Mesothelial cell of epicardium (in vitro differentiated cells): ENCODE results near the gene SLC2A1. TPM values are rescaled to one million over a fixed set of nuclear protein-coding genes. Genes with fewer than 3 reads are reported as not detected.
A peak's percentile ranks its signal among the peaks of the same experiment; 100 is the strongest.
"Not testable (repeated sequence)": the region's sequence is repeated elsewhere in the genome, so short reads cannot be mapped to it uniquely, and the experiment has no call there.

Source experiments
- DNase-seq, 2 experiments: peaks; one replicate each; pipeline ENCODE4 v3.0.0; 2021; ENCODE audit warnings: low spot score in 2 of 2; ENCODE audit not compliant: unreplicated experiment in 2 of 2
- H3K27ac Mint-ChIP-seq: 2 replicates; pipeline ENCODE4 v1.8.0; 2021; ENCODE audit warnings: mixed read lengths
- H3K27me3 Mint-ChIP-seq: 2 replicates; pipeline ENCODE4 v1.8.0; 2021; ENCODE audit warnings: low read depth, mixed read lengths
- H3K36me3 Mint-ChIP-seq: 2 replicates; pipeline ENCODE4 v1.8.0; 2021; ENCODE audit warnings: mixed read lengths
- H3K4me1 Mint-ChIP-seq: 2 replicates; pipeline ENCODE4 v1.8.0; 2021; ENCODE audit warnings: mixed read lengths
- H3K4me3 Mint-ChIP-seq: 2 replicates; pipeline ENCODE4 v1.8.0; 2021; ENCODE audit warnings: mild to moderate bottlenecking, moderate library complexity, mixed read lengths
- H3K9me3 Mint-ChIP-seq: 2 replicates; pipeline ENCODE4 v1.8.0; 2021; ENCODE audit warnings: mixed read lengths
- total RNA-seq: library from RNA; stranded (reverse); gene quantifications from 3 replicates; pipeline ENCODE4 v1.2.1, GENCODE V29; 2021
- TF ChIP-seq, protein P1 (sequence below): fragments of 200-600 bp; sonication (generic); IDR thresholded peaks from one replicate; pipeline ENCODE4 v1.5.0; 2021; ENCODE audit warnings: antibody characterized with exemption; ENCODE audit not compliant: unreplicated experiment

Gene SLC2A1
- total RNA-seq, 1 donor from 2014 or later, result 786 TPM

DNA sequence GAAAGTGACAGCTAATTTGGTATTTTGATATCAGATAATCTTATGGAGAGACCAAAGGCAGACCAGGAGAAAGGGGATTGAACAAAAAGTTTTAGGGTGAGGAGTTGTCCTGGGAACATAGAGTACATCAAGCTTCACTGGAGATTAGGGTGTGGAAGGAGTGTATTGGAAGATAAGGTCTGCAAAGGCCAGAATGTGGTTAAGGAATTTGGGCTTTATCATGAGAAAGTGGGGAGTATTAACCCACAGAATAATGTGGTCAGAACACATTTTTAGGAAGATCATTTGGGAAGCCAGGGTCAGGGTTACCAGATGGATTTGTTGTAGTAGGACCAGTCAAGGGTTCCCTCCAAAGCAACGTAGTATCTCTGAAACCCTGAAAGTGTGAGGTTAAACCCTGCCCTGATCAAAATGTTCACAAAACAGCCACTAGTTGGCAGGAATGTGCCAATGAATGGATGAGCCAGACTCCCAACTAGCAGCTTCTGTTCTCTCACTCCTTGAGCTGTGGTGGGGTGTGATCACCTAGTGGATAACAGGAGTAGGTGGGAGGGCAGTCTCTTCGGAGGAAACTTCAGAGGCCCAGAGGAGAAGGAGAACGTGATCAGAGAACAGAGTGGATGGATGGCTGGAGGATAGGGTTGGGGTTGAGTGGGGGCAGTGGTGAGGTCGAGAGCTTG, 35.8 kb downstream of the SLC2A1 start:
- Mint-ChIP-seq H3K9me3 (no peaks in the 10 kb centered on the region), H3K27me3 (no peaks in the 10 kb centered on the region), H3K27ac (peak overlapping the region; percentile 80), H3K4me1 (peaks cover 26% of the 10 kb centered on the region), H3K4me3 (peak overlapping the region; percentile 57), H3K36me3 (peaks cover 16% of the 10 kb centered on the region)
- DNase-seq, result no peak
- TF ChIP-seq, protein P1, sequence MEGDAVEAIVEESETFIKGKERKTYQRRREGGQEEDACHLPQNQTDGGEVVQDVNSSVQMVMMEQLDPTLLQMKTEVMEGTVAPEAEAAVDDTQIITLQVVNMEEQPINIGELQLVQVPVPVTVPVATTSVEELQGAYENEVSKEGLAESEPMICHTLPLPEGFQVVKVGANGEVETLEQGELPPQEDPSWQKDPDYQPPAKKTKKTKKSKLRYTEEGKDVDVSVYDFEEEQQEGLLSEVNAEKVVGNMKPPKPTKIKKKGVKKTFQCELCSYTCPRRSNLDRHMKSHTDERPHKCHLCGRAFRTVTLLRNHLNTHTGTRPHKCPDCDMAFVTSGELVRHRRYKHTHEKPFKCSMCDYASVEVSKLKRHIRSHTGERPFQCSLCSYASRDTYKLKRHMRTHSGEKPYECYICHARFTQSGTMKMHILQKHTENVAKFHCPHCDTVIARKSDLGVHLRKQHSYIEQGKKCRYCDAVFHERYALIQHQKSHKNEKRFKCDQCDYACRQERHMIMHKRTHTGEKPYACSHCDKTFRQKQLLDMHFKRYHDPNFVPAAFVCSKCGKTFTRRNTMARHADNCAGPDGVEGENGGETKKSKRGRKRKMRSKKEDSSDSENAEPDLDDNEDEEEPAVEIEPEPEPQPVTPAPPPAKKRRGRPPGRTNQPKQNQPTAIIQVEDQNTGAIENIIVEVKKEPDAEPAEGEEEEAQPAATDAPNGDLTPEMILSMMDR, result peak; percentile 46

DNA sequence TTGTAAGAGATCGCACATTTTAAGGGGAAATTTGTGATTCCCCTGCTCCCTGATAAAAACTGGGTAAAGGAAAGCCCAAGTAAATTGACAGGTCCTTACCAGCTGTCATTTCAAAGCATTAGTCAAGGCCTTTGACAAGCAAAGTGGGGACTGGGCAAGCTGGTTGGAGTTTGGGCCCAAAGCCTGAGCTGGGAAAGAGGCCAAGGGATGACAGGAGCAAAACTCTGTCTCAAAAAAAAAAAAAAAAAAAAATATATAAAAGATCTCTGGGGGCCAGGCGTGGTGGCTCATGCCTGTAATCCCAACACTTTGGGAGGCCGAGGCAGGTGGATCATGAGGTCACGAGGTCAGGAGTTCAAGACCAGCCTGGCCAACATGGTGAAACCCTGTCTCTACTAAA, 36.9 kb downstream of the SLC2A1 start:
- Mint-ChIP-seq H3K36me3 (peaks cover 6% of the 10 kb centered on the region), H3K4me3 (no peak overlapping the region), H3K4me1 (peaks cover 26% of the 10 kb centered on the region), H3K27me3 (no peaks in the 10 kb centered on the region), H3K27ac (no peak overlapping the region), H3K9me3 (no peaks in the 10 kb centered on the region)
- TF ChIP-seq, protein P1, result no peak
- DNase-seq, result no peak

DNA sequence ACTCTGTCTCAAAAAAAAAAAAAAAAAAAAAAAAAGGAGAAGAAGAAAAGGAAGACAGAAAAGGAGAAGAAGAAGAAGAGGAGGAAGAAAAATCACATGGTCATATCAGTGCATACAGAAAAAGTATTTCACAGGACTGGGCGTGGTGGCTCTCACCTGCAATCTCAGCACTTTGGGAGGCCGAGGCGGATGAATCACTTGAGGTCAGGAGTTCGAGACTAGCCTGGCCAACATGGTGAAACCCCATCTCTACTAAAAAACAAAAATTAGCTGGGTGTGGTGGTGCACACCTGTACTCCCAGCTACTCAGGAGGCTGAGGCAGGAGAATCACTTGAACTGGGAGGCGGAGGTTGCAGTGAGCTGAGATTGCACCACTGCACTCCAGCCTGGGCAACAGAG, 39.0 kb downstream of the SLC2A1 start:
- H3K4me3 Mint-ChIP-seq, H3K36me3 Mint-ChIP-seq, H3K27me3 Mint-ChIP-seq, H3K9me3 Mint-ChIP-seq, H3K27ac Mint-ChIP-seq: not testable (repeated sequence)
- H3K4me1 Mint-ChIP-seq, result peaks cover 16% of the 10 kb centered on the region
- peak in 1 of 2 experiments; percentile 10 for DNase-seq

DNA sequence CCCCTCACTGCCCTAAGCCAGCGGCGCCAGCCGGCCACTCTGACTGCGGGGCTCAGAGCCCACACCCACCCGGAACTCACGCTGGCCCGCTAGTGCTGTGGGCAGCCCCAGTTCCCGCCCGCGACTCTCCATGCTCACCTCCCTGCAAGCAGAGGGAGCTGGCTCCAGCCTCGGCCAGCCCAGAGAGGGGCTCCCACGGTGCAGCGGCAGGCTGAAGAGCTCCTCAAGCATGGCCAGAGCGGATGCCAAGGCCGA, 41.5 kb downstream of the SLC2A1 start:
- Mint-ChIP-seq H3K4me3 (no peak overlapping the region), H3K9me3 (peaks cover 14% of the 10 kb centered on the region), H3K4me1 (peaks cover 4% of the 10 kb centered on the region), H3K27me3 (no peaks in the 10 kb centered on the region), H3K36me3 (peaks cover 9% of the 10 kb centered on the region), H3K27ac (no peak overlapping the region)
- peak in 1 of 2 experiments; percentile 22 for DNase-seq
- TF ChIP-seq, protein P1, result no peak

DNA sequence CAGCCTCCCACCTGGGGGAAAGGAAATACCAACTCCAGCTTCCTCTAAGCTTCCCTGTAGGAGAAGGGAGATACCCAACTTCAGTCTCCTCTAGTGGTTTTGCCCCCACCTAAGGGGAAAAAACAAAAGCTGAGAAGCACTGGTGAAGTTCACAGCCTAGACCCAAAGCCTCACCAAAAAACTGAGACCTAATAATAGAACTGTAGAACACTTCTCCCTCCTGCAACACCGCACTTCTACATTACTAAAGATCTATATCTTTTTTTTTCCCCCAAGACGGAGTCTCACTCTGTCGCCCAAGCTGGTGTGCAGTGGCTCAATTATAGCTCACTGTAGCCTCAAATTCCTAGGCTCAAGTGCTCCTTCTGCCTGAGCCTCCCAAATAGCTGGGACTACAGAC, 43.2 kb downstream of the SLC2A1 start:
- H3K4me3 Mint-ChIP-seq, result no peak overlapping the region

DNA sequence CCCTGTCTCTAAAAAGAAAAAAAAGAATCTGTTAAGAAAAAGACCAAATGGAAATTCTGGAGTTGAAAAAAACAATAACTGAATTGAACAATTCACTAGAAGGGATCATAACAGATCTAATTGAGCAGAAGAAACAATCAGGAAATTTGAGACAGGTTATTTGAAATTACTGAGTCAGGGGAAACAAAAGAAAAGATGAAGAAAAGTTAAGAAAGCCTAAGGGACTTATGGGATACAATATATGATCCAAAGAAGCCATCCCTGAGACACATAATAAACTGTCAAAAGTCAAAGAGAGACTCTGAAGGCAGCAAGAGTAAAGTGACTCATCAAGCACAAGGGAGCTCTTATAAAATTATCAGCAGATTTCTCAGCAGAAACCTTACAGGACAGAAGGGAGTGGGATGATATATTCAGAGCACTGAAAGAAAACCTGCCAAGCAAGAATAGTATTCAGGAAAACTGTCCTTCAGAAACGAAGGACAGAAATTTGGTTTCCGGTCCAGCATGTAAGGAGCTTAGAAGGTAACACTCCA, 44.5 kb downstream of the SLC2A1 start:
- no peak for DNase-seq
- Mint-ChIP-seq H3K27me3 (no peaks in the 10 kb centered on the region), H3K36me3 (peaks cover 9% of the 10 kb centered on the region), H3K9me3 (peaks cover 14% of the 10 kb centered on the region), H3K4me3 (no peak overlapping the region), H3K27ac (no peak overlapping the region), H3K4me1 (peaks cover 7% of the 10 kb centered on the region)
- TF ChIP-seq, protein P1, result no peak

More for the DNA sequence above, 43.2 kb downstream of the SLC2A1 start:
- DNase-seq, result no peak
- TF ChIP-seq, protein P1, result no peak
- Mint-ChIP-seq H3K9me3 (peaks cover 14% of the 10 kb centered on the region), H3K27me3 (no peaks in the 10 kb centered on the region), H3K27ac (no peak overlapping the region), H3K36me3 (peaks cover 9% of the 10 kb centered on the region), H3K4me1 (peaks cover 7% of the 10 kb centered on the region)
